CD14-positive monocyte (primary cell): ENCODE results near the gene SIK2. TPM values are rescaled to one million over a fixed set of nuclear protein-coding genes. Genes with fewer than 3 reads are reported as not detected.

Experiments used
- DNase-seq, 3 donors: peaks; one replicate each; pipeline ENCODE4 v3.0.0-alpha.2; 2011 to 2022
- H2AFZ ChIP-seq: 2 replicates; pipeline ENCODE4 v1.6.0; 2012; ENCODE audit warnings: mild to moderate bottlenecking, low read depth, low read length, inconsistent platforms; ENCODE audit not compliant: insufficient read depth, poor library complexity, severe bottlenecking
- H3K27ac ChIP-seq, 2 donors: 1 replicate in 1 of 2; 2 replicates in 1 of 2; pipeline ENCODE4 v1.5.1; 2012 to 2013; ENCODE audit warnings: low read length in 2 of 2, control low read depth in 1 of 2, inconsistent platforms in 1 of 2, low read depth in 1 of 2, mild to moderate bottlenecking in 1 of 2
- H3K27me3 ChIP-seq, 2 donors: one replicate each; pipeline versions ENCODE4 v1.6.0 to v1.6.1; 2011 to 2013; ENCODE audit warnings: low read length in 2 of 2; ENCODE audit not compliant: control insufficient read depth in 2 of 2, insufficient read depth in 2 of 2
- H3K36me3 ChIP-seq, 2 donors: replicated peaks in 1 of 2; 1 replicate in 1 of 2; 2 replicates in 1 of 2; pipeline versions ENCODE4 v1.5.1 to v1.6.1; 2012 to 2013; ENCODE audit warnings: low read length in 2 of 2, control low read depth in 1 of 2, inconsistent platforms in 1 of 2, mild to moderate bottlenecking in 1 of 2; ENCODE audit not compliant: insufficient read depth in 2 of 2, control insufficient read depth in 1 of 2
- H3K4me1 ChIP-seq, 2 donors: 1 replicate in 1 of 2; 2 replicates in 1 of 2; pipeline versions ENCODE4 v1.5.1 to v1.6.1; 2012 to 2013; ENCODE audit warnings: low read length in 2 of 2, control low read depth in 1 of 2, inconsistent platforms in 1 of 2, mild to moderate bottlenecking in 1 of 2, moderate library complexity in 1 of 2; ENCODE audit not compliant: insufficient read depth in 2 of 2, control insufficient read depth in 1 of 2
- H3K4me2 ChIP-seq: replicated peaks from 2 replicates; pipeline ENCODE3; 2012; ENCODE audit warnings: low read length, moderate library complexity, mild to moderate bottlenecking; ENCODE audit not compliant: poor library complexity, severe bottlenecking; ENCODE audit errors: extremely low read depth
- H3K4me3 ChIP-seq, 3 experiments: fragments of 200-600 bp in 1 of 3; sonication (generic) in 1 of 3; replicated peaks in 1 of 3; 1 replicate in 2 of 3; 2 replicates in 1 of 3; pipeline ENCODE4 v1.5.1; 2011 to 2013; ENCODE audit warnings: low read length in 3 of 3, mild to moderate bottlenecking in 3 of 3, control low read depth in 2 of 3, low read depth in 2 of 3, inconsistent platforms in 1 of 3, moderate library complexity in 1 of 3
- H3K79me2 ChIP-seq: 2 replicates; pipeline ENCODE4 v1.6.0; 2012; ENCODE audit warnings: mild to moderate bottlenecking, control low read depth, inconsistent platforms, low read length, moderate library complexity; ENCODE audit not compliant: insufficient read depth
- H3K9ac ChIP-seq: 2 replicates; pipeline ENCODE4 v1.6.0; 2017; ENCODE audit warnings: low read length, mild to moderate bottlenecking; ENCODE audit not compliant: insufficient read depth, poor library complexity, severe bottlenecking
- H3K9me3 ChIP-seq, 2 donors: replicated peaks in 1 of 2; 1 replicate in 1 of 2; 2 replicates in 1 of 2; pipeline versions ENCODE4 v1.5.1 to v1.6.1; 2012 to 2013; ENCODE audit warnings: low read length in 2 of 2, control low read depth in 1 of 2; ENCODE audit not compliant: control insufficient read depth in 1 of 2, insufficient read depth in 1 of 2
- H4K20me1 ChIP-seq: 2 replicates; pipeline ENCODE4 v1.6.0; 2012; ENCODE audit warnings: mild to moderate bottlenecking, low read length, control low read depth, moderate library complexity; ENCODE audit not compliant: insufficient read depth
- H3K27ac Mint-ChIP-seq, 7 donors: one replicate each; pipeline ENCODE4 v1.8.0; 2020; ENCODE audit warnings: mild to moderate bottlenecking in 7 of 7, mixed read lengths in 7 of 7, moderate library complexity in 6 of 7, inconsistent platforms in 2 of 7
- H3K27me3 Mint-ChIP-seq, 3 donors: one replicate each; pipeline ENCODE4 v1.8.0; 2021 to 2022; ENCODE audit warnings: low read depth in 3 of 3, mild to moderate bottlenecking in 3 of 3, mixed read lengths in 3 of 3, moderate library complexity in 3 of 3, inconsistent platforms in 1 of 3
- H3K36me3 Mint-ChIP-seq, 2 donors: one replicate each; pipeline ENCODE4 v1.8.0; 2020; ENCODE audit warnings: mixed read lengths in 2 of 2, inconsistent platforms in 1 of 2, mild to moderate bottlenecking in 1 of 2
- H3K4me1 Mint-ChIP-seq: one replicate; pipeline ENCODE4 v1.8.0; 2020; ENCODE audit warnings: mild to moderate bottlenecking, mixed read lengths
- H3K4me3 Mint-ChIP-seq, 2 donors: one replicate each; pipeline ENCODE4 v1.8.0; 2020; ENCODE audit warnings: mild to moderate bottlenecking in 2 of 2, mixed read lengths in 2 of 2, moderate library complexity in 1 of 2
- H3K9me3 Mint-ChIP-seq, 7 donors: one replicate each; pipeline ENCODE4 v1.8.0; 2020 to 2022; ENCODE audit warnings: mixed read lengths in 7 of 7, mild to moderate bottlenecking in 6 of 7, moderate library complexity in 6 of 7, inconsistent platforms in 2 of 7
- WGBS: methylation state at CpG from one replicate; pipeline ENCODE4 v1.1.5; 2013; ENCODE audit warnings: missing lambda C conversion rate; ENCODE audit not compliant: insufficient coverage; 5-methylcytosine and 5-hydroxymethylcytosine counted together
- intact Hi-C, 2 donors: fragments of 100-400 bp; cut with micrococcal nuclease; formaldehyde crosslinking; loops; one replicate each; pipeline versions ENCODE4 v1.15.0 to v1.15.1; 2023
- polyA plus RNA-seq, 3 donors: library from polyadenylated mRNA; depleted of rRNA in 1 of 3; unstranded in 2 of 3; stranded (reverse) in 1 of 3; fragments of 300-500 nt in 2 of 3; fragments of >200 nt in 1 of 3; fragmentation: Illumina TruSeq in 2 of 3; gene quantifications; 1 replicate in 2 of 3; 2 replicates in 1 of 3; pipeline ENCODE4 v1.2.3, GENCODE V29; 2012 to 2021
- TF ChIP-seq, protein P1 (sequence below): fragments of 200-600 bp; IDR thresholded peaks from one replicate; pipeline ENCODE4 v1.8.0; 2022; ENCODE audit warnings: antibody characterized with exemption, mild to moderate bottlenecking

The SIK2 gene
- polyA plus RNA-seq, 3 donors: 0.16 to 8.8 (median 0.23) TPM

DNA sequence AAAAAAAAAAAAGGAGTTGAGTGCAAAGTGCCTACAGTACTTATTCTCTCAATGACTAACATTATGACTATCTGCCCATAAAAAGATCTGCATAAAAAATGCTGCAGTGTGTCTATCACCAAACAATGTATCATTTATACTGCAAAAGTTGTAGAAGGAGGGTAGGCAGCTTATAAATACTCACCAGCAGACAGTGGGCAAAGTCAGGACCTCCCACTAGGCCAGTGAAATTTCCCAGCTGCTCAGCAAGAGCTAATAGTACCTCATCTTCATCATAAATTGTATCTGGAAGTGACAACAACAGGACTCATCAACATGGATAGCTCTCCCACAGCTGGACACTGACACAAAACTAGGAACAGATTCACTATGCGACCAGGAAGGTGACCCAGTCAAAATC, 162.4 kb downstream of the SIK2 start:
- no peak for DNase-seq
- Mint-ChIP-seq H3K27me3 (peaks cover 0 to 7% (median 6%) of the 10 kb centered on the region in 3 donors), H3K36me3 (peaks cover 40 to 47% of the 10 kb centered on the region in 2 donors), H3K27ac (no peak overlapping the region), H3K9me3 (no peaks in the 10 kb centered on the region), H3K4me3 (no peak overlapping the region), H3K4me1 (peaks cover 21% of the 10 kb centered on the region)
- no peak overlapping the region for H3K4me2 ChIP-seq
- H4K20me1 ChIP-seq: no peaks in the 10 kb centered on the region
- peaks cover 34 to 47% of the 10 kb centered on the region in 2 donors for H3K36me3 ChIP-seq
- no peaks in the 10 kb centered on the region for H3K27me3 ChIP-seq
- peaks cover 14 to 23% of the 10 kb centered on the region in 2 donors for H3K4me1 ChIP-seq
- H3K9me3 ChIP-seq: no peaks in the 10 kb centered on the region
- intact Hi-C loops: loop anchor here (5.0 to 10.0 kb wide), 3 partner anchors 78 to 1550 kb away; partner anchors contain the start of gene TTC12 (in 1 of the 2)
- no peak overlapping the region for H3K9ac ChIP-seq
- WGBS: no CpG with 5 or more reads among the region's 1 CpG
- H3K79me2 ChIP-seq: peaks cover 17% of the 10 kb centered on the region
- TF ChIP-seq, protein P1, sequence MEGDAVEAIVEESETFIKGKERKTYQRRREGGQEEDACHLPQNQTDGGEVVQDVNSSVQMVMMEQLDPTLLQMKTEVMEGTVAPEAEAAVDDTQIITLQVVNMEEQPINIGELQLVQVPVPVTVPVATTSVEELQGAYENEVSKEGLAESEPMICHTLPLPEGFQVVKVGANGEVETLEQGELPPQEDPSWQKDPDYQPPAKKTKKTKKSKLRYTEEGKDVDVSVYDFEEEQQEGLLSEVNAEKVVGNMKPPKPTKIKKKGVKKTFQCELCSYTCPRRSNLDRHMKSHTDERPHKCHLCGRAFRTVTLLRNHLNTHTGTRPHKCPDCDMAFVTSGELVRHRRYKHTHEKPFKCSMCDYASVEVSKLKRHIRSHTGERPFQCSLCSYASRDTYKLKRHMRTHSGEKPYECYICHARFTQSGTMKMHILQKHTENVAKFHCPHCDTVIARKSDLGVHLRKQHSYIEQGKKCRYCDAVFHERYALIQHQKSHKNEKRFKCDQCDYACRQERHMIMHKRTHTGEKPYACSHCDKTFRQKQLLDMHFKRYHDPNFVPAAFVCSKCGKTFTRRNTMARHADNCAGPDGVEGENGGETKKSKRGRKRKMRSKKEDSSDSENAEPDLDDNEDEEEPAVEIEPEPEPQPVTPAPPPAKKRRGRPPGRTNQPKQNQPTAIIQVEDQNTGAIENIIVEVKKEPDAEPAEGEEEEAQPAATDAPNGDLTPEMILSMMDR: no peak
- H3K4me3 ChIP-seq: no peak overlapping the region
- H3K27ac ChIP-seq: no peak overlapping the region
- peak overlapping the region; percentile 94 for H2AFZ ChIP-seq

DNA sequence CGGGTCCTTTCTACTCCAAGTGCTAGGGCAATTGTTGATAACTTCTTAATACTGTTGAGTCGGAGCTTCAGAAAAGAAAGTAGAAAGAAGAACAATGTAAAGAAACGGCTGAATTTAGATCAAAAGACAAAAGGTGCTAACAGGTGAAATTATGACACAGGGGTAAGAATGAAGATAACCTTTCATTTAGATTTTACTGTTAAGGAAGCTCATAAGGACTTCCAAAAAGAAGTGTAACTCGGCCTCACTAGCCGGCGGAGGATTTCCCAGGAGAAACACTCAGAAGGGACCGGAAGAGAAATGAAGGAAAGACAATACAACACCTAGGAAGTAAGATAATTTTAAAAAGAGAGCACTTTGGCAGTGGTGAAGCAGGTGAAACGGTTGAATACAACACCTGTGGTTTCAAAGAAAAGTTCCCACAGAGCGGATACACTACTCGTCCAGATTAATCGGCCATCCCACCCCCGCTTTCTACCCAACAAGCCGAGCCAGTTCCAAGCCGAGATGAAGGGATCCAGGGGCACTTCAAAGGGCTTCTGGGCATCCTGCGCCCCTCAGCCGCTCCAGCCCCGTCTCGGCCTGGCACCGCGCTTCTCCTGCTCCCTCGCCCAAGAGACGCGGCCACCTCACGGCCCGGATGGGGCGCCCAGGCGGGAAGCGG, 163.2 kb downstream of the SIK2 start:
- H3K4me3 ChIP-seq: peak overlapping the region; percentile 83 to 93 (median 85)
- DNase-seq: peak in 1 of 3 donors; percentile 1
- H3K79me2 ChIP-seq: peaks cover 17% of the 10 kb centered on the region
- peak overlapping the region; percentile 94 for H2AFZ ChIP-seq
- H3K9me3 ChIP-seq: no peaks in the 10 kb centered on the region
- H3K4me2 ChIP-seq: peak overlapping the region; percentile 90
- H3K4me1 ChIP-seq: peaks cover 14 to 23% of the 10 kb centered on the region in 2 donors
- no peaks in the 10 kb centered on the region for H4K20me1 ChIP-seq
- peaks cover 21% of the 10 kb centered on the region for H3K4me1 Mint-ChIP-seq
- TF ChIP-seq, protein P1: no peak
- intact Hi-C loops: loop anchor here (5.0 to 10.0 kb wide), 3 partner anchors 77 to 1549 kb away; partner anchors contain the start of gene TTC12 (in 1 of the 2)
- peaks cover 35 to 39% of the 10 kb centered on the region in 2 donors for H3K36me3 Mint-ChIP-seq
- peaks cover 25 to 38% of the 10 kb centered on the region in 2 donors for H3K36me3 ChIP-seq
- H3K27me3 Mint-ChIP-seq: peaks cover 0 to 7% (median 6%) of the 10 kb centered on the region in 3 donors
- H3K9ac ChIP-seq: peak overlapping the region; percentile 67
- H3K27ac Mint-ChIP-seq: peak overlapping the region in 6 of 7 donors; percentile 7 to 99 (median 94)
- peak overlapping the region; percentile 100 for H3K4me3 Mint-ChIP-seq
- no peaks in the 10 kb centered on the region for H3K27me3 ChIP-seq
- H3K9me3 Mint-ChIP-seq: no peaks in the 10 kb centered on the region
- peak overlapping the region in 1 of 2 donors; percentile 65 for H3K27ac ChIP-seq
- WGBS: 0% methylated on average over 20 of the region's 28 CpGs
